ENCODE measurements around the gene CDC42EP5.

- TF ChIP-seq CTCF (IDR thresholded peaks at IDR 0.05; ENCODE audit: insufficient read depth, low read depth, low read length) (no peak), EZH2 (IDR thresholded peaks at IDR 0.05; ENCODE audit: insufficient read depth, low read length) (no peak)
These were observed 7.0 kb upstream of the CDC42EP5 start for GRCh38 chr19:54480051-54480450.

Measured in astrocyte (in vitro differentiated cells and primary cell).